ENCODE results near the gene CEP295NL.

DNA sequence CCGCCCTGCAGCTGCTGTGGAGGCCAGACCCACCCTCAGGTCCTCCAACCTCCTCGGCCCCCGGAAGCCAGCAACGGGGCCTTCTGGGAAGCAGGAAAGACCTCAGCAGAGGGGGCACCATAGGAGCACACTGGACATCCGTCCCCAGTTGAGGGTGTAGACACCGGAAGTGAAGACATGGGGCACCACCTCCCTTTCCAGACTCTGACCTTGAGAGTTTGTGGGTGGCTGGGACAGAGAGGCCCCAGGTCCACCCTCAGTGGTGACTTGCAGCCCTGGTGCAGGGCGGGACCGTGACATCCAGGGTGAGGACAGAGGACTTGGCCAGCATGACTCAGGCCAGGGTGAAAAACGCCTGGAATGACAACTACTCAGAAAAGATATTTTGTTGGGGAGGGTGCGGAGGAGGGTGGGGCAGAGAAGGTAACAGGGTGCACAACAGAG is 19.9 kb downstream of the CEP295NL start:
- TF ChIP-seq, protein P1, sequence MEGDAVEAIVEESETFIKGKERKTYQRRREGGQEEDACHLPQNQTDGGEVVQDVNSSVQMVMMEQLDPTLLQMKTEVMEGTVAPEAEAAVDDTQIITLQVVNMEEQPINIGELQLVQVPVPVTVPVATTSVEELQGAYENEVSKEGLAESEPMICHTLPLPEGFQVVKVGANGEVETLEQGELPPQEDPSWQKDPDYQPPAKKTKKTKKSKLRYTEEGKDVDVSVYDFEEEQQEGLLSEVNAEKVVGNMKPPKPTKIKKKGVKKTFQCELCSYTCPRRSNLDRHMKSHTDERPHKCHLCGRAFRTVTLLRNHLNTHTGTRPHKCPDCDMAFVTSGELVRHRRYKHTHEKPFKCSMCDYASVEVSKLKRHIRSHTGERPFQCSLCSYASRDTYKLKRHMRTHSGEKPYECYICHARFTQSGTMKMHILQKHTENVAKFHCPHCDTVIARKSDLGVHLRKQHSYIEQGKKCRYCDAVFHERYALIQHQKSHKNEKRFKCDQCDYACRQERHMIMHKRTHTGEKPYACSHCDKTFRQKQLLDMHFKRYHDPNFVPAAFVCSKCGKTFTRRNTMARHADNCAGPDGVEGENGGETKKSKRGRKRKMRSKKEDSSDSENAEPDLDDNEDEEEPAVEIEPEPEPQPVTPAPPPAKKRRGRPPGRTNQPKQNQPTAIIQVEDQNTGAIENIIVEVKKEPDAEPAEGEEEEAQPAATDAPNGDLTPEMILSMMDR (IDR thresholded peaks at IDR 0.05): no peak
- no peak for TF ChIP-seq POLR2A (IDR thresholded peaks at IDR 0.05)

Measured in Peyer's patch (tissue), 4 donors.